Caco-2 (cell line): Measurements from ENCODE around the gene LYVE1. TPM values are rescaled to one million over a fixed set of nuclear protein-coding genes. Genes with fewer than 3 reads are reported as not detected.

Experiments
- BruUV-seq: library from RNA; stranded (reverse); fragments of 400-500 nt; replicated peaks from 2 replicates; lab custom pipeline; 2021; lab: Mats Ljungman, UMichigan
- CTCF ChIA-PET: fragments of 300-600 bp; sonication (Branson Sonifier 250); formaldehyde crosslinking; loops from one replicate; lab custom pipeline; 2022; ENCODE audit warnings: antibody characterized with exemption; lab: Charles Lee
- POLR2A ChIA-PET: fragments of 300-600 bp; sonication (Branson Sonifier 250); formaldehyde crosslinking; loops from one replicate; lab custom pipeline; 2022; ENCODE audit warnings: antibody characterized with exemption; lab: Charles Lee
- DNase-seq, 2 experiments: peaks; one replicate each; pipeline versions ENCODE4 v3.0.0 to v3.0.0-alpha.2; 2020 to 2022
- H3K27me3 ChIP-seq: replicated peaks from 2 replicates; pipeline ENCODE4 v1.6.0; 2011; ENCODE audit warnings: low read length; ENCODE audit not compliant: control insufficient read depth, insufficient read depth
- H3K36me3 ChIP-seq: 2 replicates; pipeline ENCODE4 v1.5.1; 2011; ENCODE audit warnings: low read length; ENCODE audit not compliant: control insufficient read depth, insufficient read depth
- H3K4me1 ChIP-seq: fragments of 250-450 bp; sonication (Bioruptor Pico); 2 replicates; pipeline ENCODE4 v1.5.1; 2020; ENCODE audit warnings: mild to moderate bottlenecking
- H3K4me3 ChIP-seq: 2 replicates; pipeline ENCODE4 v1.5.1; 2011; ENCODE audit warnings: low read depth, mild to moderate bottlenecking, control low read depth, low read length
- H3K9me3 ChIP-seq: fragments of 250-450 bp; sonication (Bioruptor Pico); 2 replicates; pipeline ENCODE4 v1.5.1; 2020; ENCODE audit warnings: mild to moderate bottlenecking, moderate library complexity
- H3K27ac Mint-ChIP-seq: one replicate; pipeline ENCODE4 v1.8.0; 2022; ENCODE audit warnings: mixed read lengths; ENCODE audit not compliant: unreplicated experiment
- H3K27me3 Mint-ChIP-seq: one replicate; pipeline ENCODE4 v1.8.0; 2022; ENCODE audit warnings: mixed read lengths; ENCODE audit not compliant: insufficient read depth, unreplicated experiment
- H3K36me3 Mint-ChIP-seq: one replicate; pipeline ENCODE4 v1.8.0; 2022; ENCODE audit warnings: mild to moderate bottlenecking, mixed read lengths; ENCODE audit not compliant: insufficient read depth, unreplicated experiment
- H3K4me1 Mint-ChIP-seq: one replicate; pipeline ENCODE4 v1.8.0; 2022; ENCODE audit warnings: low read depth, mixed read lengths; ENCODE audit not compliant: unreplicated experiment
- H3K4me3 Mint-ChIP-seq: one replicate; pipeline ENCODE4 v1.8.0; 2022; ENCODE audit warnings: mild to moderate bottlenecking, moderate library complexity, mixed read lengths; ENCODE audit not compliant: unreplicated experiment
- H3K9me3 Mint-ChIP-seq: one replicate; pipeline ENCODE4 v1.8.0; 2022; ENCODE audit warnings: mixed read lengths; ENCODE audit not compliant: unreplicated experiment
- CTCF ChIP-seq, 2 experiments: fragments of 200-600 bp in 1 of 2; IDR thresholded peaks; 1 replicate in 1 of 2; 2 replicates in 1 of 2; pipeline versions ENCODE4 v1.5.1 to v1.8.0; 2011 to 2022; ENCODE audit warnings: antibody characterized with exemption in 1 of 2, control low read depth in 1 of 2, inconsistent platforms in 1 of 2, low read depth in 1 of 2, low read length in 1 of 2, mild to moderate bottlenecking in 1 of 2, moderate library complexity in 1 of 2; ENCODE audit not compliant: insufficient read depth in 1 of 2, severe bottlenecking in 1 of 2, unreplicated experiment in 1 of 2
- intact Hi-C: fragments of 100-400 bp; cut with micrococcal nuclease; formaldehyde crosslinking; loops from one replicate; pipeline ENCODE4 v1.10.0; 2022; ENCODE audit not compliant: unreplicated experiment
- total RNA-seq: library from RNA; stranded (reverse); gene quantifications from 2 replicates; pipeline ENCODE4 v1.2.3, GENCODE V29; 2022

Gene LYVE1
- total RNA-seq, 1 experiment from 2014 or later: not detected

- no peak for TF ChIP-seq CTCF (IDR thresholded peaks at IDR 0.05; ENCODE audit: insufficient read depth in 1 of 2, low read depth in 1 of 2, low read length in 1 of 2, severe bottlenecking in 1 of 2, unreplicated experiment in 1 of 2)
- intact Hi-C loops: loop anchor here (2.0 kb wide), 1 partner anchor 33 kb away; no protein-coding TSS in a partner anchor
- Histone ChIP-seq H3K36me3 (no peaks in the 10 kb centered on the region), H3K4me3 (no peak overlapping the region), H3K4me1 (peaks cover 21% of the 10 kb centered on the region; the same call in 1 of the 2 replicates), H3K27me3 (no peaks in the 10 kb centered on the region), H3K9me3 (no peaks in the 10 kb centered on the region)
- H3K9me3 Mint-ChIP-seq: no peaks in the 10 kb centered on the region
- ChIA-PET POLR2A (no interaction called here), CTCF (no interaction called here)
- peaks cover 26% of the 10 kb centered on the region for H3K4me1 Mint-ChIP-seq
- no peak overlapping the region for H3K4me3 Mint-ChIP-seq
- no peak overlapping the region for H3K27ac Mint-ChIP-seq
- no peak for DNase-seq
- no peaks in the 10 kb centered on the region for H3K27me3 Mint-ChIP-seq
- no peaks in the 10 kb centered on the region for H3K36me3 Mint-ChIP-seq
- BruUV-seq: no TSS peak
Measured at GRCh38 chr11:10587388-10587787, 18.9 kb upstream of the LYVE1 start.

- Histone ChIP-seq H3K27me3 (no peaks in the 10 kb centered on the region), H3K9me3 (no peaks in the 10 kb centered on the region), H3K4me3 (no peak overlapping the region), H3K36me3 (no peaks in the 10 kb centered on the region), H3K4me1 (peaks cover 18% of the 10 kb centered on the region; the same call in 1 of the 2 replicates)
- H3K4me1 Mint-ChIP-seq: peaks cover 23% of the 10 kb centered on the region
- no peaks in the 10 kb centered on the region for H3K9me3 Mint-ChIP-seq
- ChIA-PET POLR2A (no interaction called here), CTCF (interaction anchor here (1.8 kb wide), 1 partner anchor 43 kb away, joined by 6 read pairs; the partner anchor contains the start of gene RNF141)
- H3K27me3 Mint-ChIP-seq: no peaks in the 10 kb centered on the region
- intact Hi-C loops: no loop called here
- no peak for DNase-seq
- TF ChIP-seq CTCF (IDR thresholded peaks at IDR 0.05; ENCODE audit: insufficient read depth in 1 of 2, low read depth in 1 of 2, low read length in 1 of 2, severe bottlenecking in 1 of 2, unreplicated experiment in 1 of 2): no peak
- no peak overlapping the region for H3K27ac Mint-ChIP-seq
- no peak overlapping the region for H3K4me3 Mint-ChIP-seq
- H3K36me3 Mint-ChIP-seq: no peaks in the 10 kb centered on the region
- no TSS peak for BruUV-seq
Measured at GRCh38 chr11:10584071-10584501, 15.6 kb upstream of the LYVE1 start.

GRCh38 chr11:10581481-10582019, 13.1 kb upstream of the LYVE1 start:
- BruUV-seq: no TSS peak

More at GRCh38 chr11:10581481-10582019, 13.1 kb upstream of the LYVE1 start:
- Mint-ChIP-seq H3K4me3 (no peak overlapping the region), H3K27ac (no peak overlapping the region), H3K27me3 (no peaks in the 10 kb centered on the region), H3K36me3 (no peaks in the 10 kb centered on the region), H3K9me3 (no peaks in the 10 kb centered on the region), H3K4me1 (peaks cover 17% of the 10 kb centered on the region)
- CTCF ChIA-PET: no interaction called here
- Histone ChIP-seq H3K9me3 (no peaks in the 10 kb centered on the region), H3K4me3 (no peak overlapping the region), H3K27me3 (no peaks in the 10 kb centered on the region), H3K36me3 (no peaks in the 10 kb centered on the region), H3K4me1 (peaks cover 12% of the 10 kb centered on the region; the same call in 1 of the 2 replicates)
- TF ChIP-seq CTCF (IDR thresholded peaks at IDR 0.05; ENCODE audit: insufficient read depth in 1 of 2, low read depth in 1 of 2, low read length in 1 of 2, severe bottlenecking in 1 of 2, unreplicated experiment in 1 of 2): no peak
- no peak for DNase-seq
- POLR2A ChIA-PET: no interaction called here
- intact Hi-C loops: no loop called here
